Gastrocnemius medialis (tissue), 4 donors: Measurements from ENCODE around the gene SFT2D2.

Experiments
- POLR2A ChIP-seq, 2 donors: fragments of 450-650 bp; IDR thresholded peaks; one replicate each; pipeline ENCODE4 v1.6.1; 2017; ENCODE audit warnings: antibody characterized with exemption in 2 of 2, mild to moderate bottlenecking in 2 of 2, moderate library complexity in 2 of 2
- TF ChIP-seq, protein P1 (sequence below), 5 experiments: fragments of 450-650 bp in 3 of 5; fragments of 200-600 bp in 2 of 5; sonication (generic) in 2 of 5; IDR thresholded peaks in 4 of 5; conservative IDR thresholded peaks in 1 of 5; 1 replicate in 4 of 5; 2 replicates in 1 of 5; pipeline ENCODE4 v1.5.1; 2016 to 2019; ENCODE audit warnings: antibody characterized with exemption in 5 of 5, mild to moderate bottlenecking in 3 of 5, moderate library complexity in 3 of 5

- TF ChIP-seq, protein P1, sequence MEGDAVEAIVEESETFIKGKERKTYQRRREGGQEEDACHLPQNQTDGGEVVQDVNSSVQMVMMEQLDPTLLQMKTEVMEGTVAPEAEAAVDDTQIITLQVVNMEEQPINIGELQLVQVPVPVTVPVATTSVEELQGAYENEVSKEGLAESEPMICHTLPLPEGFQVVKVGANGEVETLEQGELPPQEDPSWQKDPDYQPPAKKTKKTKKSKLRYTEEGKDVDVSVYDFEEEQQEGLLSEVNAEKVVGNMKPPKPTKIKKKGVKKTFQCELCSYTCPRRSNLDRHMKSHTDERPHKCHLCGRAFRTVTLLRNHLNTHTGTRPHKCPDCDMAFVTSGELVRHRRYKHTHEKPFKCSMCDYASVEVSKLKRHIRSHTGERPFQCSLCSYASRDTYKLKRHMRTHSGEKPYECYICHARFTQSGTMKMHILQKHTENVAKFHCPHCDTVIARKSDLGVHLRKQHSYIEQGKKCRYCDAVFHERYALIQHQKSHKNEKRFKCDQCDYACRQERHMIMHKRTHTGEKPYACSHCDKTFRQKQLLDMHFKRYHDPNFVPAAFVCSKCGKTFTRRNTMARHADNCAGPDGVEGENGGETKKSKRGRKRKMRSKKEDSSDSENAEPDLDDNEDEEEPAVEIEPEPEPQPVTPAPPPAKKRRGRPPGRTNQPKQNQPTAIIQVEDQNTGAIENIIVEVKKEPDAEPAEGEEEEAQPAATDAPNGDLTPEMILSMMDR (IDR thresholded peaks at IDR 0.05 in 4 of 5, conservative IDR thresholded peaks at IDR 0.05 in 1 of 5) = no peak
- no peak for TF ChIP-seq POLR2A (IDR thresholded peaks at IDR 0.05)
These were observed 35.6 kb downstream of the SFT2D2 start for GRCh38 chr1:168261390-168261789.
